ENCODE results near the gene ZBTB8OS.
"Not testable (repeated sequence)": the region's sequence is repeated elsewhere in the genome, so short reads cannot be mapped to it uniquely, and the experiment has no call there.

Gene ZBTB8OS

DNA sequence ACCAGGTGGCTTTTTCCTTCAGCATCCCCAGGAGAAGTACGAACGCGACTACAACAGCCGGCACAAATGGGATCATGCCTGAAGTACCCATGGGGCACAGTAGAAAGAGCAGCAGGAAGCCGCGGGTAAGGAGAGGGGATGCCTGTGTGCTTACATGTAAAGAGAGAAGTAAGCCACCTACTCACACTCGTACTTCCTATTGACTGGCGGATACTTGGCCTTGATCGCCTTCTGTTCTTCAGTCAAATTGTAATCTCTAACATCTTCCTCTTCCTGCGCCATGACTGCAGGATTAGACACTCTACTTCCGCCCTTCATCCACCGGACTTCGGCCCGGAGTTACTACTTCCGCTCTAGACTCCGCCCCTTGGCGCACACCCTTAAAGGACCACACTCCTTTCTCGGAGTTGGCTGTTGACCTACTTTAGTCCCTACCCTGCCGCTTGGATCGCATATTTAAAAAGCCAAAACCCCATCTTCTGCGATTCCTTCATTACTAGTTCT, at the start of gene ZBTB8OS:
ZBTB8OS (minus strand) TSS at position 303 of the 504 bp plus-strand sequence; CDS start at position 282, 21 bp downstream.
- peak; percentile 97 for DNase-seq (ENCODE audit: low spot score)

DNA sequence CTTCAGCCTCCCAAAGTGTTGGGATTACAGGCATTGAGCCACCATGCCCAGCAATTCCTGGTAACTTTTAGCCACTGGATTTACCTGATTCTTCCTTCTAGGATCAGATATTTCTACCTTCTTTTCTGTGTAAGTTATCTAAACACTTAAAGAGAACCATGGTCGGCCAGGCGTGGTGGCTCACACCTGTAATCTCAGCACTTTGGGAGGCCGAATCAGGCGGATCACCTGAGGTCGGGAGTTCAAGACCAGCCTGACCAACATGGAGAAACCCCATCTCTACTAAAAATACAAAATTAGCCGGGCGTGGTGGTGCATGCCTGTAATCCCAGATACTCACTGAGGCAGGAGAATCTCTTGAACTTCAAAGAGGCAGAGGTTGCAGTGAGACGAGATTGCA, 46.6 kb upstream of the ZBTB8OS start:
- DNase-seq (ENCODE audit: low spot score) = not testable (repeated sequence)

DNA sequence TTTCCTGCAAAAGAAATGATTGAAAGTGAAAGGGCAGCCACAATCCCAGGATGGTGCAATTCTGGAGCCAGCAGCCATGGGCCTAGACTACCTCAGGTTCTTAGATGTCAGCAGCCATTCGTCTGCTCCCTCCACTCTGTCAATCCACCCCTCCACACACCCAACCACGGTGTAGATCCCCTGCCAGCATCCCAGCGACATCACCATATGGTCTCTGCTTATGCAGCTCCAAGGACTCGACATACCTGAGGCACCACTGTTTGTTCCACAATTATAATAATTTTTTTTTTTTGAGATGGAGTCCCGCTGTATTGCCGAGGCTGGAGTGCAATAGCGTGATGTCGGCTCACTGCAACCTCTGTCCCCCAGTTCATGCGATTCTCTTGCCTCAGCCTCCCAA, 45.7 kb upstream of the ZBTB8OS start:
- DNase-seq (ENCODE audit: low spot score) = no peak

DNA sequence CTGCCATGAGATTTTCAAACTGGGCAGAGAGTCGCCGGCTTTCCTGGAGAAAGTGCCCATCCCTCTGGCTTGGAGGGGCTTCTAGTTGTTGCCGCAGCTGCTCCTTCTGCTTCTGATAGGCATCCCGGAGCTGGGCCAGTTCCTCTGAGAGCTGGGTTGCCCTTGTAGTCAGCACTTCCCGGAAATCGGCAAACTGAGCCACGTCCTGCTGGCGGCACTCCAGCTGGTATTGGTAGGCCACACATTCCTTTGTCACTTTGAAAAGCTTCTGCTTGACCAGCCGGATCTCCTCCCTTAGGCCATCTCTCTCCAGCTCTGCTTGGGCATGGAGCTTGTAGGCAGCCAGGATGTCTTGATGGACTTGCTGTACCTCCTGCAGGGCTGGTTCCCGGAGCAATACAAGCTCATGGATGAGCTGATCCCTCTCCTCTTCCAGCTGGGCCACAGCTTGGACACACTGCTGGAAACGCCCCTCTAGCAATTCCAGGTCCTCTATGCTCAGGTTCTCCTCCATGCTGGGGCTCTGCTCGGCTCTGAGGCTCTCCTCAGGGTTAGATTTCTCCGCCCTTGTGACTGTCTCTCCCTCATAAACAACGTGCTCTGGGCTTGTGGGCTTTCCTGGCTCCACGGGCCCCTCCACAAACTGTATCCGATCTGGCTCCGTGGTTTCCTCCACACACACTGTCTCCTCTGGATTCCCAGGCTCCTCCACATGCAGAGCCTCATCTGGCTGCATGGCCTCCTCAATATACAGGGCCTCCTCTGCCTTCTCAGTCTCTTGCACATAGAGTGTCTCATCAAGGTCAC, 45.0 kb upstream of the ZBTB8OS start:
- no peak for DNase-seq (ENCODE audit: low spot score)

DNA sequence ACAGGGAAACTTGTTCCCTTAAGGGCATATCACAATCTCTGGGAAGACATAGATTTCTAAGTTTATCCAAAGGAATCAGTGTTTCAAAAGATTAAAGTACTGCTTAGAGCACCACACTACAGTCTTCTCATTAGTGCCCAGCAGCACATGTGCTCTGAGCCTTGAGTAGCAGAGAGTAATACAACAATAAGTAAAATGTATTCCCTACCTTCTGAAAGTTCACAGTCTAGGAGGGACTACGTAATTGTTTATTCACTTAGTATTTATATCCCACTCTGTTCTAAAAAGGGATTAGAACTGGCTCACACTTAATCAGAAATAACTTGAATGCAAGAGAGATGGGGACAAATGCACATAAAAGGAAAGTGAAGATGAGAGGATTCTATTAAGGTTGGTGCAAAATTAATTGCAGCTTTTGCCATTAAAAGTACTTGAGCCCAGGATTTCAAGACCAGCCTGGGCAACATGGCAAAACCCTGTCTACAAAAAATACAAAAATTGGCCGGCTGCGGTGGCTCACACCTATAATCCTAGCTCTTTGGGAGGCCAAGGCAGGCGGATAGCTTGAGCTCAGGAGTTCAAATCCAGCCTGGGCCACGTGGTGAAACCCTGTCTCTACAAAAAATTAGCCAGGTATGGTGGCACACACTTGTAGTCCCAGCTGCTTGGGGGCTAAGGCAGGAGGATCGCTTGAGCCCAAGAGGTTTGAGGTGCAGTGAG, 43.3 kb upstream of the ZBTB8OS start:
- no peak for DNase-seq (ENCODE audit: low spot score)

DNA sequence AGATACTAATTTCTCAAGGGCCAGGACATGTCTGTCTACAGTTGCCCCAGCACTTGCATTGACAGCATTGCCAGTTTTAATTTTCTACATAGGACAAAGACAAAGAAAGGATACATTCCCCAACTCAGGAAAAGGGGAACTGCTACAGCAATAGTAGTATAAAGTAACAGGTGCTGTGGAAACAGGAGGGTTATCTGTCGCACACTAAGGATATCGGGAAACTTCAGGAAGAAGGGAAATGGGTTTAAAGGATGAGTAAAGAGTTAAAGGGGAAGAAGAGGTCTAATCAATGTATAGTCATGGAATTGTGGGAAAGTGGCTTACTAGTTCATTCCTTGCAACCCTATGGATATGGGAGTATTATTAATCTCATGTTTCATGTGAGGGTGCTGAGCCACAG, 36.0 kb upstream of the ZBTB8OS start:
- DNase-seq (ENCODE audit: low spot score) = no peak

DNA sequence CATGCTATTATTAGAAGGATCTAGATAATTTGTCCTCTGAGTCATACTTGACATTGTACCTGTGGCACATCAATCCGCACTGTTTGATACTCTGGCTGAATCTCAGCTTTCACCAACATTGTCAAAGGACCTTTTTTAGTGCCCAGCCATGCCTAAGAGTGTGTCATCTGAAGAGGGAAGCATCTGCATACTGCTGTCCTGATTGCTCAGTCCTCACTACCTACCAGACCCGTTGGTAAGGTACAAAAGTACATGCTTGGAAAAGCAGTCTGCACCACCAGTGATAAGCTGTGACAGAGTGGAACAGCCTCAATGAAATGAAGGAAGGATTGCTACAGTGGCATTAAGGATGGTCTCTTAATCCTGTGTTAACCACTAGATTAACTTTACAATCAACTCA, 35.1 kb upstream of the ZBTB8OS start:
- DNase-seq (ENCODE audit: low spot score) = no peak

DNA sequence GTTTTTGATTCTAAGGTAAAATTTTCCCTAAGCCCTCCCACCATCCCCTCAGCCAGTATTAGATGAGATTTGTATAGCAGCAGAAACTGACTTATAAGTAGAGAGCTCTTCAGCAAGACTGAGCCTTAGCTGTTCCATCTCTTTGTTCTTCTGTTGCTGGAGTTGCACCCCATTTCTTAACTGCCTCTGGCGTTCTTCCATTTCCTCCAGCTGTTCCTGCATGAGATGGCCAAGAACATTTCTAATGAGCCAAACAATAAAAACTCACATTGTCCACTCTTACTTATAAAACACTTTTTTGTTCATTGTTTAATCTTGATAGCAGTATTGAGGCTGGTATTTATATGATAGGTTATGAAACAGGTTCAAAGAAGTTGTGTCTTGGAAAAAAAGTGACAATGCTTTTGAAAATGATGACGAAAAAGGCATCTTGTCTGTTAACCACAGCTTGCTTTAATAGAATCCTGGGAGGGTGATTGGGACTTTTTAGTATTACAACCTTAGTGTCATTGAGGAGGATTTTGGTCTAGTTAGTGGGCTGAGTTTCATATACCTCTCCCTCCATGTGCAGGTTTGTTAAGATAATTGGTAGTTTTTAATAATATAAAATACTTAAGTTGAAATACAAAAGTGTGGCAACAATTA, 33.9 kb upstream of the ZBTB8OS start:
- DNase-seq (ENCODE audit: low spot score) = peak; percentile 56

DNA sequence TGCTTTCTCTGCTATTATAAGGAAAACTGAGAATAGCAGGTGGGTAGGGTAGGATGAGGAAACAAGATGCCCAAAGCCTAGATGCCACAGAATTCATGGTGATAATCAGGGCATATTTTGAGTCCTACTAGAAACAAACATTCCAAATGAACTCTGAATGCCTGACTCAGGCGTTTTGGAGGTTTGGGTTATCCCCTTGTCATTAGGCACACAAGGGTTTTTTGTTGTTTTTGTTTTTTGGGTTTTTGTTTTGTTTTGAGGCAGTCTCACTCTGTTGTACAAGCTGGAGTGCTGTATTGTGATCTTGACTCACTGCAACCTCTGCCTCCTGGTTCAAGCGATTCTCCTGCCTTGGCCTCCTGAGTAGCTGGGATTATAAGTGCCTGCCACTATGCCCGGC, 33.0 kb upstream of the ZBTB8OS start:
- DNase-seq (ENCODE audit: low spot score) = no peak

DNA sequence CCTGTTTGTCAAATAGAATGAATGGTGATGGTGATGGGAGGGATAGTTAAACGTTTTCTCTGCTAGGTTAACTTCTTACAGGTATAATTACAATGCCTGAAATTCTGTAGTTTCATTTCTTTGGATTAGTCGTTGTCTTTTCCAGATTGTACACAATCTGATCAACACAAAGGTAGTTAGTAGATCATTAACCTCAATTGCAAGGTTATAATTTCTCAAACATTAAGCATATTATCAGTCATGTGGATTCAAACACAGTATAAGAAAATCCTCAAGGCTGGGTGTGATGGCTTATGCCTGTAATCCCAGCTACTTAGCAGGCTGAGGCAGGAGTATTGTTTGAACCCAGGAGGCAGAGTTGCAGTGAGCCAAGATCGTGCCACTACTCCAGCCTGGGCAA, 31.6 kb upstream of the ZBTB8OS start:
- no peak for DNase-seq (ENCODE audit: low spot score)

DNA sequence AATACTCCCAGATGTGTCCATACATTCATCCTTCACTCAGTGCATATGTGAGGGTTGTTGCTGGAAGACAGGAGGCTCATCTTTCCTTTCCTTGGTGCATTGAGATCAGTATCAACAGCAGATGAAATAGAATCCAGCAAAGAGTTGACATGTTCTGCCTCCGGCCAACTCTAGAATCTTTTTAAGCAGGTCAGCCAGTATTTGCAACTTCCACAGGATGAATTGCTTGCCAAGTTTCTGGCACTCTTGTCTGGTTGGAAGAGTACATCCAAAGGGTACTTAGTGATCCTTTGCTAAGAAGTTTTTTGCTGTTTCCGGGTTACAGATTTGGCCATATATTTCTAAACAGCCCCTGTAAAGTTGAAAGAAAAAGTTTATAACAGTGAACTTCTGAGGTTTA, 31.2 kb upstream of the ZBTB8OS start:
- DNase-seq (ENCODE audit: low spot score) = peak; percentile 44

DNA sequence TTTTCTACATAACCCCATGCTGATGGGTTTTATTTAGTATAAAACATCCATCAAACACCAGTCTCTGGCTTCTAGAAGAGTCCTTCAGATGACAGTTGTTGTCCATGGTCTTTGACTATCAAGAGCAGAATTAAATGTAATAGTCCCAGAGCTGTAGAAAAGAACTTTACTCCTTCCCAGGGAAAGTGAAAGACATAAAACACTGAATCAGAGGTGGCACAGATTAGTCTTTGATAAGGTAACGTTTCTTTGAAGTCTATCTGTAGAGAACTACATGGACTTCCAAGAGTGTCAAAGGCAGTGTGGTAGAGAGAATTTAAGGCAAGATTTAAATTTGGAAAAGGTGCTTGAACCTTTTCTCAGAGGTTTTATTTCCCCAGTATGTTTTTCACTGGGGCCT, 30.3 kb upstream of the ZBTB8OS start:
- no peak for DNase-seq (ENCODE audit: low spot score)

DNA sequence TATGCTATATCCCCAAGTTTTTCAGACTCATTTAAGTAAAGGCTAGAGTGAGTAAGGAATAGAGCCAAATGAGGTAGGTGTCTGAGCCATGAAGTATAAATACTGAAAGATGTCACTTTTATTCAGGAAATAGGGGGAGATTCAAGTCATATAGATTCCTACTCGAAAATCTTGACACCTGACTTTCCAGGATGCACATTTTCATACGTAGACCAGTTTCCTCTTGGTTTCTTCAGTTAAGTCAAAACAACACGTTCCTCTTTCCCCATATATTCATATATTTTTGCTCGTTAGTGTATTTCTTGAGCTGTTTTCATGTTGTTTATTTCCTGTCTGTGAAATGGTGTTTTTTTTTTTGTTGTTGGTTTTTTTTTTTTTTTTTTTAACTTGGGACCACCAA, 29.6 kb upstream of the ZBTB8OS start:
- DNase-seq (ENCODE audit: low spot score) = not testable (repeated sequence)

DNA sequence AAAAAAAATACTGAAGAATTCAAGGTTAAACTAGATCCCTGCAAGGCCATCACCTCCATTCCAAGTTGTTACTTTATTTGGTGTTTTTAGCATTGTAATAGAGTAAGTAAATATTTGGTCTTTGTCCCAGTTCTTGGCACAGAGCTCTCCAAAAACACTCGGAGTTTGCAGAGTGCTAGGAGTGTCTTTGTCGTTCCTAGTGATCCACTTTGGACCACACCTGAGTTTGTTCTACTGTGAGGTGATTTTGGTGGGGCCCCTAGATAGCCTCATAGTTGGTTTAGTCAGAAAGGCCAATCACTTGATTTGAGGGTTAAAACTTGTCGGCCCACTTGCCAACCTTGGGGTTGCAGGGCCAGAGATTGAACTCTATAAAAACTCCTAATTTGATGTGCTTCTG, 26.6 kb upstream of the ZBTB8OS start:
- no peak for DNase-seq (ENCODE audit: low spot score)

DNA sequence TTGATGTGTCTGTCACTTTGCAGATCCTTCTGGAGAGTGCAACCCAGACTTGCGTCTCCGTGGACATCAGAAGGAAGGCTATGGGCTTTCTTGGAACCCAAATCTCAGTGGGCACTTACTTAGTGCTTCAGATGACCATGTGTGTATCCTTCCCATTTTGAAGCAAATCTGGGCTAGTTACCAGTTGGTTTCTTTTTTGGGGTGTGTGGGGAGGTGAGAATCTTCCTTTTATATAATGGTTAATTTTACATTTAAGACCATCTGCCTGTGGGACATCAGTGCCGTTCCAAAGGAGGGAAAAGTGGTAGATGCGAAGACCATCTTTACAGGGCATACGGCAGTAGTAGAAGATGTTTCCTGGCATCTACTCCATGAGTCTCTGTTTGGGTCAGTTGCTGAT, 18.4 kb upstream of the ZBTB8OS start:
- DNase-seq (ENCODE audit: low spot score) = not testable (repeated sequence)

DNA sequence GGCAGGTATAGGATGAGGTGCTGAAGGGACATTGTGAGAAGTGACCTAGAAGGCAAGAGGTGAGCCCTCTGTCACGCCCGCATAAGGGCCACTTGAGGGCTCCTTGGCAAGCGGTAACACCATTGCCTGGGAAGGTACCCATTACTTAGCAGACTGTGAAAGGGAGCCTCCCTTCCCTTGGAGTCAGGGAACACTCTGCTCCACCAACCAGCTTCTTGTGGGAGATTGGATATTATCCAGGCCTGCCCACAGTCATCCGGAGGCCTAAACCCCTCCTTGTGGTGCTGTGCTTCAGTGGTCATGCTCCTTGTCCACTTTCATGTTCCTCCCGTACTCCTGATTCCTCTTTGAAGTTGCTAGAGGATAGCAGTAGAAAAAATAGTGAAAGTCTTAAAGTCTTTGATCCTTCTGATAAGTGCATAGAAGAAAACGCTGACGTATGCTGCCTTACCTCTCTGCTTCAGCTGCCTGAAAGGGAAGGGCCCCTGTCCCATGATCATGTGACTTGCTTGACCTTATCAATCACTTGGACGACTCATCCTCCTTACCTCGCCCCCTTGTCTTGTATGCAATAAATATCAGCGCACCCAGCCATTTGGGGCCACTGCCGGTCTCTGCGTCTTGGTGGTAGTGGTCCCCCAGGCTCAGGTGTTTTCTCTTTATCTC, 16.7 kb upstream of the ZBTB8OS start:
- no peak for DNase-seq (ENCODE audit: low spot score)

DNA sequence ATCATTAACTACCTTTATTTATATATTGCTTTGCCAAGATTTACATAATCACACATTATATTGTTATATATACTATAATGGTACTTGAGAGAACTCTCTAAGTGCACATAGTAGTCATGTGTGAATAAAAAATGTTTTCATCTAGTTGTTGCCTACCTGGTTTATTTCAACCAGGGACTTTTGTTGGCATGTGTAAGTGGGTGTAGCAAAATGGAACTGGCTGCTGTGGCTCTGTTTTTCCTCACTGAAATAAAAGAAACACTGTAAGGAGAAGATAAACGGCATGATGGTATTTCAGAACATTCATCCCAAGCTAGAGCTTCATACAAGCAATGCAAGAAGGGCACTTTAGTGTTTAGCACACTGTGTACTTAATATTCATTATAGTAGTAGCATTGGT, 15.6 kb upstream of the ZBTB8OS start:
- no peak for DNase-seq (ENCODE audit: low spot score)

DNA sequence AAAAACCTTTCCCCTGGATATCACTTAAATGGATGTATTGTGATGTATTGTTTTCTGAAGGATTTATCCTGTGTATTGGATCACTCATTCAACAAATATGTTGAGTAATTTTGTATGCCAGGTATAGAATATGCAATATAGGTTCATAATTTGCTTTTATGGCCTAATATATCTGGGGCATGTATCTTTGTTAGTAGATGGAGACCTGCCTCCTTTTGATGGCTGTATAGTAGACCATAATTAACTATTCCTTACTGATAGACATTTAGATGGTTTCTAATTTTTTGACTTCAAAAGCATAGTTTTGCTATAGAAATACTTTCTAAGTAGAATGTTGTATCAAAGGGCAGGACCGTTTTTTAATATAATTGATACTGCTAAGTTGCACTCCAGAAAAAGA, 9.2 kb upstream of the ZBTB8OS start:
- DNase-seq (ENCODE audit: low spot score) = no peak

DNA sequence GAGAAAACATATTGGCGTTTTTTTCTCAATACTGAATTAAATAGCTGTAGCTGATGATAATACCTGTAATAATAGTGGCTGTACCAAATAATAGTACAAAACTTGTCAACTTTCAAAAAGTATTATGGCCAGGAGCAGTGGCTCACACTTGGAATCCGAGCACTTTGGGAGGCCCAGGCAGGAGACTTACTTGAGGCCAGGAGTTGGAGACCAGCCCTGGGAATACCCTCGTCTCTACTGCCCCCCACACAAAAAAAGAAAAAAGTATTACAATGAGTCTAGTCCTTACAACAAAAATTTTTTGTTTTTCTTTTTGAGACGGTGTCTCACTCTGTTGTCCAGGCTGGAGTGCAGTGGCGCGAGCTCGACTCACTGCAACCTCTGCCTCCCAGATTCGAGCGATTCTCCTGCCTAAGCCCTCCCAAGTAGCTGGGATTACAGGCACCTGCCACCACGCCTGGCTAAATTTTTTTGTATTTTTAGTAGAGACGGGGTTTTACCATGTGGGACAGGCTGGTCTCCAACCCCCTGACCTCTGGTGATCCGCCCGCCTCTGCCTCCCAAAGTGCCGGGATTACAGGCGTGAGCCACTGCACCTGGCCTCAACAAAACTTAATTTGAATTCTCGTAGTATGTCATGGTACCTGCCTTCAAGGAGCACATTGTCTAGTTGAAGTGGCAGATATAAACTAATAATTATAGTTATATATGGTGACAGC, 2.1 kb upstream of the ZBTB8OS start:
- no peak for DNase-seq (ENCODE audit: low spot score)

DNA sequence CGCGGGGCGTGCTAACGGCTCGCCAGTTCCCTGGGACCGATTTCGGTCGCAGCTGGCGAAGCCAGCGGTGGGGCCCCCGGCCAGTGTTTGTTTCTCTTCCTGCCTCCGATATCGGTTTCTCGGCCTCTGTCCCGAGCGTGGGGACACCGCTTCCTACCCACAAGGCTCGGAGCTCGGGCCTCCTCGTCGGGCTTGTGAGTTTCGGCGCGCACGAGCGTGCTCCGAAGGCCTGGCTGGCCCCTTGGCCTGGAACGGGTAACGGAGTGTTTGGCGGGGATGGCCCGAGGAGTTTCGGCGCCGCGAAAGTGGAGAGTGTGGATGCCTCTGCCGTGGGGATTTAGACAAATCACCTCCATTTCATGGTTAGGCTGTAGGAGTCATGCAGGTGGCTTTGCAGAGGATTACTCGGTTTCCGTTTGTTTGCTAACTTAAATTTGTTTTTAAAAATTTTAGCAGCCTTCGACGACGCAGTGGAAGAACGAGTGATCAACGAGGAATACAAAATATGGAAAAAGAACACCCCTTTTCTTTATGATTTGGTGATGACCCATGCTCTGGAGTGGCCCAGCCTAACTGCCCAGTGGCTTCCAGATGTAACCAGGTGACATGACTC, 1.2 kb upstream of the ZBTB8OS start:
- no peak for DNase-seq (ENCODE audit: low spot score)
